Measurements from ENCODE around the gene HIGD1B. TPM values are rescaled to one million over a fixed set of nuclear protein-coding genes. Genes with fewer than 3 reads are reported as not detected.
A peak's percentile ranks its signal among the peaks of the same experiment; 100 is the strongest.

The HIGD1B gene
- total and polyA plus RNA-seq, 4 donors, result 3.0 to 25.4 (median 18.0) TPM

DNA sequence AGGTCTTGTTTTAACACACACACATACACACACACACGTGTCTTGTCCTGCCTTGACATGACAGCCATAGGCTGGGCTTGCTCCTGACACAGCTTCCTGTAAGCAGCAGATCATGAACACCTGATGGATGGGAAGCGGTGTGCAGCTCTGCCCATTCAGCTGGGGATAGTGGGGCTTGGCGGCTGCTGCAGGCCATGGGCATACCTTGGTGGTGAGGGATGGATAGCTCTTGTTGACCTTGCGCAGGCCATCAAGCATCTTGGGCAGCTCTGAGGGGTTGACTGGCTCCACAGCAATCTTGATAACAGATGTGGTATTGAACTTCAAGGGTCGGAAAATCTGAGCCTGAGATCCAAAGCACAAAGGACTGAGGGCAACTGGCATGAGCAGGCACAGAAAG is 12.0 kb downstream of the HIGD1B start:
- Histone ChIP-seq H3K4me1 (ENCODE audit: control insufficient read depth in 5 of 5, insufficient read depth in 5 of 5, low read length in 5 of 5) (peaks cover 0 to 7% (median 0%) of the 10 kb centered on the region in 5 donors), H3K9ac (ENCODE audit: insufficient read depth in 1 of 2, low read length in 2 of 2) (no peak overlapping the region), H3K9me3 (ENCODE audit: control insufficient read depth in 4 of 4, insufficient read depth in 3 of 4, low read length in 3 of 4) (peaks cover 0 to 2% (median 0%) of the 10 kb centered on the region in 4 donors), H3K4me3 (no peak overlapping the region), H3K36me3 (ENCODE audit: control insufficient read depth in 4 of 4, insufficient read depth in 4 of 4, low read length in 4 of 4) (peaks cover 36 to 72% (median 53%) of the 10 kb centered on the region in 4 donors), H3K27me3 (ENCODE audit: control insufficient read depth in 3 of 3, insufficient read depth in 3 of 3, low read length in 2 of 3) (no peaks in the 10 kb centered on the region), H3K27ac (ENCODE audit: low read depth in 1 of 2, low read length in 1 of 2) (no peak overlapping the region)
- DNase-seq (no peak), ATAC-seq (ENCODE audit: insufficient read depth, low FRiP score) (no peak)
- TF ChIP-seq, protein P1, sequence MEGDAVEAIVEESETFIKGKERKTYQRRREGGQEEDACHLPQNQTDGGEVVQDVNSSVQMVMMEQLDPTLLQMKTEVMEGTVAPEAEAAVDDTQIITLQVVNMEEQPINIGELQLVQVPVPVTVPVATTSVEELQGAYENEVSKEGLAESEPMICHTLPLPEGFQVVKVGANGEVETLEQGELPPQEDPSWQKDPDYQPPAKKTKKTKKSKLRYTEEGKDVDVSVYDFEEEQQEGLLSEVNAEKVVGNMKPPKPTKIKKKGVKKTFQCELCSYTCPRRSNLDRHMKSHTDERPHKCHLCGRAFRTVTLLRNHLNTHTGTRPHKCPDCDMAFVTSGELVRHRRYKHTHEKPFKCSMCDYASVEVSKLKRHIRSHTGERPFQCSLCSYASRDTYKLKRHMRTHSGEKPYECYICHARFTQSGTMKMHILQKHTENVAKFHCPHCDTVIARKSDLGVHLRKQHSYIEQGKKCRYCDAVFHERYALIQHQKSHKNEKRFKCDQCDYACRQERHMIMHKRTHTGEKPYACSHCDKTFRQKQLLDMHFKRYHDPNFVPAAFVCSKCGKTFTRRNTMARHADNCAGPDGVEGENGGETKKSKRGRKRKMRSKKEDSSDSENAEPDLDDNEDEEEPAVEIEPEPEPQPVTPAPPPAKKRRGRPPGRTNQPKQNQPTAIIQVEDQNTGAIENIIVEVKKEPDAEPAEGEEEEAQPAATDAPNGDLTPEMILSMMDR (IDR thresholded peaks at IDR 0.05; ENCODE audit: control extremely low read depth, extremely low read depth), result no peak
- 94 to 95% methylated on average over 5 of the region's 5 CpGs for WGBS, 2 donors

DNA sequence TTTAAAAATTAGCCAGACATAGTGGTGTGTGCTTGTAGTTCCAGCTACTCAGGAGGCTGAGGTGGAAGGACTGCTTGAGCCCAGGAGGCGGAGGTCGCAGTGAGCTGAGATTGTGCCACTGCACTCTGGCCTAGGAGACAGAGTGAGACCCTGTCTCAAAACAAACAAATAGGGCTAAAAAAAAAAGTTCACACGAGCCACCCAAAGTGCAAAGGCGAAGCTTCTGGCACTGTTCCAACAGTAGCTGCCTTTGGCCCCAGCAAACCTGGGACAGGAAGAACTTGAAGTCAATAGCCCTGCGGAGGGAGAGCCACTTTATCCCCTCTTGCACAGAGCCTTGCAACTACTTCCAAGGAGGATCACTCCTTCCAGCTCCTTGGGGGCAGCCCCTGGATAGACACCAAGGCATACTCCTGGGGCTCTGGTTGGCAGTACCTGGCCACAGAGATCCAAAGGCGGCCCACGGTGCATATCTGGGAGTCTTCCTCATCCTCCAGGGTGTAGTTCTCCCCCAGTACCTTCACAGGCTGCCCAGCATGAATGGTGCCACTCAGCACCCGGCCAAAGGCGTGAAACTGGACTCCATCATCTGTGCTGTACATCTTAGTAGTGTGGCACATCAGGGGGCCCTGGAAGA is 14.7 kb downstream of the HIGD1B start:
- ATAC-seq (ENCODE audit: insufficient read depth, low FRiP score) (no peak), DNase-seq (no peak)
- Histone ChIP-seq H3K4me3 (no peak overlapping the region), H3K36me3 (ENCODE audit: control insufficient read depth in 4 of 4, insufficient read depth in 4 of 4, low read length in 4 of 4) (peaks cover 34 to 65% (median 48%) of the 10 kb centered on the region in 4 donors), H3K27ac (ENCODE audit: low read depth in 1 of 2, low read length in 1 of 2) (no peak overlapping the region), H3K4me1 (ENCODE audit: control insufficient read depth in 5 of 5, insufficient read depth in 5 of 5, low read length in 5 of 5) (peaks cover 0 to 7% (median 0%) of the 10 kb centered on the region in 5 donors), H3K9ac (ENCODE audit: insufficient read depth in 1 of 2, low read length in 2 of 2) (no peak overlapping the region), H3K9me3 (ENCODE audit: control insufficient read depth in 4 of 4, insufficient read depth in 3 of 4, low read length in 3 of 4) (peaks cover 0 to 2% (median 0%) of the 10 kb centered on the region in 4 donors), H3K27me3 (ENCODE audit: control insufficient read depth in 3 of 3, insufficient read depth in 3 of 3, low read length in 2 of 3) (no peaks in the 10 kb centered on the region)
- WGBS, 2 donors, result 80 to 89% methylated on average over 9 of the region's 9 CpGs
- TF ChIP-seq, protein P1 (IDR thresholded peaks at IDR 0.05; ENCODE audit: control extremely low read depth, extremely low read depth), result no peak

DNA sequence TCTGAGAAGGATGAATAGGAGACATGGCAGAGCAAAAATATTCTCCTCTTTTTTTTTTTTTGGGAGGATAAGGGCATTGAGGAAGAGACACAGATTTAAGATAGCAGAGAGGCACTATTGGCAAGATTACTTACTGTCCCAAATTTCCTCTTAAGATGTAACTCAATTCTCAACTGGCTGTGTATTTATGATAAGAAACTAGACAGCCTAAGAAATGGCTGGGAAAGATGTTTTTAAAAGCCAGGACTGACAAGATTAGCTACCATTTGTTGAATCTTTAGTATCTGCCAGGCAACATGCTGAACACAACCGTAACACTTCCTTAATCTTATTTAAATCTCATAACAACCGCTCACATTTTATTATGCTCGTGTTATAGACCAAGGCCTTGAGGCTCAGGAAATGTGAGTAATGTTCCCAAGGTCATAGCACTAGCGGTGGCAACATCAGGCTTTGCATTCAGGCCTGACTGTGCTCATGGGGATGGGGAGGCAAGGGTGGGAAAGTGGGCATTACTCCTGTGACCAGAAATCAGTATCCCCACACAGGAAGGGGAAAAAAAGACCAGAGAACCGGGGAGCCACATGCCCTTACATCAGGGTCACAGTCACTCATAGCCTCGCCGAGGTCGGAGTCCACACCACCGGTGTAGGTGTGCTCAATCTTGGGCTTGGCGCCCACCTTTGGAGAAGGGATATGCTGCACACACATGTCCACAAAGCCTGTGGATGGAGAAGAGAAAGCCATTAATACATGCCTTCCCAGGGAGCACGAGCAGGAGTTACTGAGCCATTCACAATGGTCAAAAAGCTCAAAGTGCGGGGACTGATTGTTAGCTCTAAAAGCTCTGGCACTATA is 15.6 kb downstream of the HIGD1B start:
- H3K9ac ChIP-seq (ENCODE audit: insufficient read depth in 1 of 2, low read length in 2 of 2), result no peak overlapping the region
- peaks cover 37 to 66% (median 49%) of the 10 kb centered on the region in 4 donors for H3K36me3 ChIP-seq (ENCODE audit: control insufficient read depth in 4 of 4, insufficient read depth in 4 of 4, low read length in 4 of 4)
- TF ChIP-seq, protein P1 (IDR thresholded peaks at IDR 0.05; ENCODE audit: control extremely low read depth, extremely low read depth), result no peak
- ATAC-seq (ENCODE audit: insufficient read depth, low FRiP score), result no peak
- peaks cover 0 to 7% (median 0%) of the 10 kb centered on the region in 5 donors for H3K4me1 ChIP-seq (ENCODE audit: control insufficient read depth in 5 of 5, insufficient read depth in 5 of 5, low read length in 5 of 5)
- H3K27me3 ChIP-seq (ENCODE audit: control insufficient read depth in 3 of 3, insufficient read depth in 3 of 3, low read length in 2 of 3), result no peaks in the 10 kb centered on the region
- DNase-seq, result peak in 1 of 3 donors; percentile 24
- H3K27ac ChIP-seq (ENCODE audit: low read depth in 1 of 2, low read length in 1 of 2), result no peak overlapping the region
- peaks cover 0 to 2% (median 0%) of the 10 kb centered on the region in 4 donors for H3K9me3 ChIP-seq (ENCODE audit: control insufficient read depth in 4 of 4, insufficient read depth in 3 of 4, low read length in 3 of 4)
- no peak overlapping the region for H3K4me3 ChIP-seq
- 81 to 91% methylated on average over 12 of the region's 12 CpGs for WGBS, 2 donors

Data from lung (tissue), 12 donors.